ENCODE results near the gene EPHB4. TPM values are rescaled to one million over a fixed set of nuclear protein-coding genes. Genes with fewer than 3 reads are reported as not detected.
"Not testable (repeated sequence)": the region's sequence is repeated elsewhere in the genome, so short reads cannot be mapped to it uniquely, and the experiment has no call there.

EPHB4 gene
- total RNA-seq, 2 donors from 2014 or later = 20.5 to 29.4 TPM

GRCh38 chr7:100819586-100819985 lies 7.7 kb downstream of the EPHB4 start:
- H3K27ac ChIP-seq = no peak overlapping the region
- no peak overlapping the region for H3K4me3 ChIP-seq
- H3K4me1 ChIP-seq (ENCODE audit: control insufficient read depth in 1 of 2, low read depth in 2 of 2) = no peaks in the 10 kb centered on the region
- ATAC-seq (ENCODE audit: insufficient number of reproducible peaks, low FRiP score, low read depth) (no peak), DNase-seq (ENCODE audit: low spot score) (no peak)
- no peak for TF ChIP-seq CTCF (IDR thresholded peaks at IDR 0.05)
- H3K9me3 ChIP-seq = no peaks in the 10 kb centered on the region
- peaks cover 4% of the 10 kb centered on the region for H3K27me3 ChIP-seq (replicated peaks; ENCODE audit: insufficient read depth)
- no peaks in the 10 kb centered on the region for H3K36me3 ChIP-seq

- Histone ChIP-seq H3K4me3 (no peak overlapping the region), H3K9me3 (no peaks in the 10 kb centered on the region), H3K36me3 (no peaks in the 10 kb centered on the region), H3K27ac (no peak overlapping the region), H3K27me3 (replicated peaks; ENCODE audit: insufficient read depth) (no peaks in the 10 kb centered on the region), H3K4me1 (ENCODE audit: control insufficient read depth in 1 of 2, low read depth in 2 of 2) (no peaks in the 10 kb centered on the region)
- DNase-seq (ENCODE audit: low spot score) (no peak), ATAC-seq (ENCODE audit: insufficient number of reproducible peaks, low FRiP score, low read depth) (no peak)
- TF ChIP-seq CTCF (IDR thresholded peaks at IDR 0.05) = no peak
Measured at GRCh38 chr7:100818825-100819224, 8.5 kb downstream of the EPHB4 start.

- H3K4me1 ChIP-seq (ENCODE audit: control insufficient read depth in 1 of 2, low read depth in 2 of 2) = no peaks in the 10 kb centered on the region
- H3K27ac ChIP-seq = no peak overlapping the region
- no peaks in the 10 kb centered on the region for H3K36me3 ChIP-seq
- ATAC-seq (ENCODE audit: insufficient number of reproducible peaks, low FRiP score, low read depth) (no peak), DNase-seq (ENCODE audit: low spot score) (no peak)
- no peaks in the 10 kb centered on the region for H3K9me3 ChIP-seq
- no peak overlapping the region for H3K4me3 ChIP-seq
- no peaks in the 10 kb centered on the region for H3K27me3 ChIP-seq (replicated peaks; ENCODE audit: insufficient read depth)
- TF ChIP-seq CTCF (IDR thresholded peaks at IDR 0.05) = no peak
Measured at GRCh38 chr7:100818366-100818765, 9.0 kb downstream of the EPHB4 start.

- no peak overlapping the region for H3K27ac ChIP-seq
- H3K36me3 ChIP-seq = no peaks in the 10 kb centered on the region
- no peak for DNase-seq (ENCODE audit: low spot score)
- H3K4me1 ChIP-seq (ENCODE audit: control insufficient read depth in 1 of 2, low read depth in 2 of 2) = no peaks in the 10 kb centered on the region
- ATAC-seq (ENCODE audit: insufficient number of reproducible peaks, low FRiP score, low read depth) = no peak
- H3K9me3 ChIP-seq = no peaks in the 10 kb centered on the region
- H3K27me3 ChIP-seq (replicated peaks; ENCODE audit: insufficient read depth) = no peaks in the 10 kb centered on the region
- no peak overlapping the region for H3K4me3 ChIP-seq
- TF ChIP-seq CTCF (IDR thresholded peaks at IDR 0.05) = no peak
Measured at GRCh38 chr7:100817097-100817496, 10.2 kb downstream of the EPHB4 start.

GRCh38 chr7:100816515-100816914 lies 10.8 kb downstream of the EPHB4 start:
- not testable (repeated sequence) for H3K9me3 ChIP-seq; H3K4me1 ChIP-seq (ENCODE audit: control insufficient read depth in 1 of 2, low read depth in 2 of 2); H3K27me3 ChIP-seq (replicated peaks; ENCODE audit: insufficient read depth); ATAC-seq (ENCODE audit: insufficient number of reproducible peaks, low FRiP score, low read depth); H3K36me3 ChIP-seq; H3K4me3 ChIP-seq; DNase-seq (ENCODE audit: low spot score); H3K27ac ChIP-seq

GRCh38 chr7:100812729-100813128 lies 14.6 kb downstream of the EPHB4 start:
- no peak overlapping the region for H3K27ac ChIP-seq
- H3K36me3 ChIP-seq = no peaks in the 10 kb centered on the region
- DNase-seq (ENCODE audit: low spot score) = no peak
- no peak overlapping the region for H3K4me3 ChIP-seq
- ATAC-seq (ENCODE audit: insufficient number of reproducible peaks, low FRiP score, low read depth) = no peak
- no peaks in the 10 kb centered on the region for H3K27me3 ChIP-seq (replicated peaks; ENCODE audit: insufficient read depth)
- TF ChIP-seq CTCF (IDR thresholded peaks at IDR 0.05) = no peak
- H3K4me1 ChIP-seq (ENCODE audit: control insufficient read depth in 1 of 2, low read depth in 2 of 2) = no peaks in the 10 kb centered on the region
- H3K9me3 ChIP-seq = no peaks in the 10 kb centered on the region
